ENCODE results near the gene ISG20. TPM values are rescaled to one million over a fixed set of nuclear protein-coding genes. Genes with fewer than 3 reads are reported as not detected.

ISG20 gene
- total and polyA plus RNA-seq, 2 donors (not counting 3 experiments of a cell fraction or from before 2014, with no cell fraction given) = 6.4 to 7.5 TPM

GRCh38 chr15:88658070-88658965 lies 19.5 kb downstream of the ISG20 start:
- no peak overlapping the region for H2AFZ ChIP-seq (ENCODE audit: low read depth, low read length)
- no peaks in the 10 kb centered on the region for H3K36me3 ChIP-seq (ENCODE audit: control insufficient read depth in 2 of 2, extremely low read depth in 1 of 2, insufficient read depth in 2 of 2, low read length in 2 of 2)
- ChIA-PET POLR2A (no interaction called here), CTCF (interaction anchor here (0.8 to 6.1 kb wide), 15 partner anchors 20 to 345 kb away, joined by 3 to 126 read pairs (median 5); partner anchors contain the start of gene ISG20)
- dilution Hi-C loops (cut with MboI; ENCODE audit: extremely low pct_ligation_motif_present, low sequenced_read_pairs) (no loop called here), intact Hi-C loops (cut with micrococcal nuclease) (loop anchor here (5.0 kb wide), 1 partner anchor 44 kb away; no protein-coding TSS in a partner anchor)
- no peaks in the 10 kb centered on the region for H3K9me1 ChIP-seq (replicated peaks; ENCODE audit: control insufficient read depth, extremely low read depth, insufficient read depth, low read length)
- TF ChIP-seq POLR2AphosphoS5 (IDR thresholded peaks at IDR 0.05; ENCODE audit: insufficient read depth, low read depth, low read length) (no peak), EZH2 (IDR thresholded peaks at IDR 0.05; ENCODE audit: borderline replicate concordance, low read depth, low read length, severe bottlenecking) (no peak), JUN (IDR thresholded peaks at IDR 0.05; ENCODE audit: borderline replicate concordance, insufficient read depth, insufficient read length, low read depth) (no peak), FOS (IDR thresholded peaks at IDR 0.05; ENCODE audit: borderline replicate concordance, insufficient read depth, low read length) (no peak), MYC (IDR thresholded peaks at IDR 0.05; ENCODE audit: low read depth, low read length) (no peak)
- no TSS peak for BruUV-seq (replicated peaks)
- H3K9ac ChIP-seq (replicated peaks; ENCODE audit: extremely low read depth, insufficient read depth, low read length) = no peak overlapping the region
- no peaks in the 10 kb centered on the region for H3K27me3 ChIP-seq (ENCODE audit: control insufficient read depth in 2 of 2, insufficient read depth in 2 of 2, low read length in 2 of 2)
- H4K20me1 ChIP-seq (replicated peaks; ENCODE audit: control insufficient read depth, extremely low read depth, insufficient read depth, low read length) = no peaks in the 10 kb centered on the region
- H3K27ac ChIP-seq (ENCODE audit: insufficient read depth, low read depth, low read length) = no peak overlapping the region
- no peak for FAIRE-seq
- H3K9me3 ChIP-seq (replicated peaks; ENCODE audit: control insufficient read depth, insufficient read depth, low read length) = no peaks in the 10 kb centered on the region
- H3K4me1 ChIP-seq (ENCODE audit: control insufficient read depth, extremely low read depth, insufficient read depth, low read length) = peaks cover 8% of the 10 kb centered on the region
- no peaks in the 10 kb centered on the region for H3K79me2 ChIP-seq (ENCODE audit: control insufficient read depth, insufficient read depth, low read length)
- no peak for DNase-seq (ENCODE audit: low read depth, low spot score)
- H3K4me2 ChIP-seq (ENCODE audit: insufficient read depth, low read length) = no peak overlapping the region
- H3K4me3 ChIP-seq (replicated peaks in 1 of 3; ENCODE audit: insufficient read depth in 1 of 3, low read depth in 1 of 3, low read length in 3 of 3) = no peak overlapping the region

Data from endothelial cell of umbilical vein (primary cell).